GM12878 (cell line): Measurements from ENCODE around the gene GSE1. TPM values are rescaled to one million over a fixed set of nuclear protein-coding genes. Genes with fewer than 3 reads are reported as not detected.

Source experiments
- BACH1 ChIP-seq: fragments of 450-650 bp; IDR thresholded peaks from 2 replicates; pipeline ENCODE4 v1.6.1; 2017; ENCODE audit warnings: mild to moderate bottlenecking, borderline replicate concordance
- CHD4 ChIP-seq: fragments of 200-600 bp; sonication (generic); IDR thresholded peaks from 2 replicates; pipeline ENCODE4 v1.6.1; 2016; ENCODE audit warnings: mild to moderate bottlenecking
- EZH2 ChIP-seq: IDR thresholded peaks from 2 replicates; pipeline ENCODE4 v1.6.1; 2012; ENCODE audit warnings: low read depth, mild to moderate bottlenecking, control low read depth, inconsistent platforms, low read length, borderline replicate concordance; ENCODE audit not compliant: control insufficient read depth
- FOXK2 ChIP-seq: fragments of 450-650 bp; IDR thresholded peaks from 2 replicates; pipeline ENCODE4 v1.6.1; 2017; ENCODE audit warnings: mild to moderate bottlenecking, moderate library complexity
- KDM1A ChIP-seq: fragments of 200-600 bp; sonication (generic); IDR thresholded peaks from 2 replicates; pipeline ENCODE4 v1.6.1; 2016; ENCODE audit warnings: borderline replicate concordance
- NR2C1 ChIP-seq: fragments of 450-650 bp; IDR thresholded peaks from 2 replicates; pipeline ENCODE4 v1.6.1; 2017; ENCODE audit warnings: antibody characterized with exemption, mild to moderate bottlenecking, moderate library complexity
- PAX5 ChIP-seq: IDR thresholded peaks from 2 replicates; pipeline ENCODE4 v1.6.1; 2011; ENCODE audit warnings: low read depth, low read length, borderline replicate concordance
- RCOR1 ChIP-seq: conservative IDR thresholded peaks from 2 replicates; pipeline ENCODE4 v1.6.1; 2012; ENCODE audit warnings: low read depth, low read length, improper control_type of control experiment
- ZNF384 ChIP-seq: IDR thresholded peaks from 2 replicates; pipeline ENCODE4 v1.6.1; 2012; ENCODE audit warnings: low read depth, mild to moderate bottlenecking, low read length, improper control_type of control experiment, borderline replicate concordance
- ZSCAN29 ChIP-seq: fragments of 450-650 bp; IDR thresholded peaks from 2 replicates; pipeline ENCODE4 v1.6.1; 2017; ENCODE audit warnings: mild to moderate bottlenecking, moderate library complexity
- polyA plus RNA-seq, 11 experiments: library from polyadenylated mRNA; depleted of rRNA in 4 of 11; unstranded in 6 of 11; stranded (reverse) in 5 of 11; fragments of >200 nt; fragmentation: Nextera tagmentation in 4 of 11; fragmentation: Illumina TruSeq in 1 of 11; extraction: Ambion mirVana in 4 of 11; extraction: Trizol in 1 of 11; gene quantifications; 1 replicate in 1 of 11; 2 replicates in 10 of 11; pipeline versions ENCODE4 v1.2.1 to v1.2.3, GENCODE V29; 2011 to 2016; ENCODE audit warnings: inconsistent platforms in 2 of 11, missing spikeins in 2 of 11, low read depth in 1 of 11
- total RNA-seq, 4 experiments: library from RNA; depleted of rRNA in 3 of 4; stranded (reverse); fragments of >200 nt in 3 of 4; fragmentation: Illumina TruSeq in 1 of 4; extraction: Trizol in 1 of 4; gene quantifications; 2 replicates each; pipeline versions ENCODE4 v1.2.1 to v1.2.3, GENCODE V29; 2013 to 2021
- TF ChIP-seq, protein P1 (sequence below), 3 experiments: IDR thresholded peaks in 2 of 3; conservative IDR thresholded peaks in 1 of 3; 2 replicates each; pipeline ENCODE4 v1.5.1; 2011; ENCODE audit warnings: low read depth in 3 of 3, low read length in 3 of 3, mild to moderate bottlenecking in 3 of 3, control low read depth in 2 of 3, moderate library complexity in 2 of 3, inconsistent platforms in 1 of 3, mixed read lengths in 1 of 3; ENCODE audit not compliant: control insufficient read depth in 2 of 3, insufficient read depth in 1 of 3; ENCODE audit errors: extremely low read depth in 1 of 3
- TF ChIP-seq, protein P2 (sequence below): fragments of 450-650 bp; IDR thresholded peaks from 2 replicates; pipeline ENCODE4 v1.6.1; 2016; ENCODE audit warnings: mild to moderate bottlenecking
- TF ChIP-seq, protein P3 (sequence below): fragments of 450-650 bp; conservative IDR thresholded peaks from 2 replicates; pipeline ENCODE4 v1.6.1; 2017; ENCODE audit warnings: mild to moderate bottlenecking, moderate library complexity
- TF ChIP-seq, protein P4 (sequence below): fragments of 450-650 bp; IDR thresholded peaks from 2 replicates; pipeline ENCODE4 v1.6.1; 2018; ENCODE audit warnings: mild to moderate bottlenecking, low read depth, moderate library complexity; ENCODE audit not compliant: partially characterized antibody

GSE1 gene
- total and polyA plus RNA-seq, 10 of the 15 experiments (the other 5 are each of a cell fraction or from before 2014, with no cell fraction given) = 4.6 to 58.7 (median 18.2) TPM

DNA sequence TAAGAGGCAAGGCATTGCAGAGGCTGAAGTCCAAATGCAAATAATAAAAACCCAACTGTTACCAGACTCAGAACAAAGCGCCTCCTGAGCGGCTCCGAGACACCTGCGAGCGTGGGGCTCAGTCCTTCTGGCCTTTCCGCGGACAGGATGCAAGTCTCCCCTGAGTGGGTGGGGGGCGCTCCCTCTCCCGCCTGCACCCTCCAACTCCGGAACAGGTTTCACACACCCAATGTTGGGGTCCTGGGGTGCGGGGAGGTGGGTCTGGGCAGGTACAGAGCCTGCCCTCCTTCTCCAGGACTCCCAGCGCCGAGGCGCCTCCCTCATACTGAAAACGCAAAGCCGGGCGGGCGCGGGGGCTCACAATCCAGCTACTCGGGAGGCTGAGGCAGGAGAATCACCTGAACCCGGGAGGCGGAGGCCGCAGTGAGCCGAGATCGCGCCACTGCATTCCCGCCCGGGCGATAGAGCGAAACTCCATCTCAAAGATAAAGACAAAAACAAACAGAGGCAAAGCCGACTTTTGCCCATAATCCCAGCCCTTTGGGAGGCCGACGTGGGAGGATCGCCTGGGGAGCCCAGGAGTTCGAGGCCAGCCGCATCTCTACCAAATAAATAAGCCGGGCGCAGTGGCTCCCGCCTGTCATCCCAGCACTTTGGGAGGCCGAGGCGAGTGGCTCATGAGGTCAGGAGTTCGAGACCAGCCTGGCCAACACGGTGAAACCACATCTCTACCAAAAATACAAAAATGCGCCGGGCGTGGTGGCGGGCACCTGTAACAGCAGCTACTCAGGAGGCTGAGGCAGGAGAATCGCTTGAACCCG, 74.7 kb downstream of the GSE1 start (continued):
- TF ChIP-seq, protein P1, sequence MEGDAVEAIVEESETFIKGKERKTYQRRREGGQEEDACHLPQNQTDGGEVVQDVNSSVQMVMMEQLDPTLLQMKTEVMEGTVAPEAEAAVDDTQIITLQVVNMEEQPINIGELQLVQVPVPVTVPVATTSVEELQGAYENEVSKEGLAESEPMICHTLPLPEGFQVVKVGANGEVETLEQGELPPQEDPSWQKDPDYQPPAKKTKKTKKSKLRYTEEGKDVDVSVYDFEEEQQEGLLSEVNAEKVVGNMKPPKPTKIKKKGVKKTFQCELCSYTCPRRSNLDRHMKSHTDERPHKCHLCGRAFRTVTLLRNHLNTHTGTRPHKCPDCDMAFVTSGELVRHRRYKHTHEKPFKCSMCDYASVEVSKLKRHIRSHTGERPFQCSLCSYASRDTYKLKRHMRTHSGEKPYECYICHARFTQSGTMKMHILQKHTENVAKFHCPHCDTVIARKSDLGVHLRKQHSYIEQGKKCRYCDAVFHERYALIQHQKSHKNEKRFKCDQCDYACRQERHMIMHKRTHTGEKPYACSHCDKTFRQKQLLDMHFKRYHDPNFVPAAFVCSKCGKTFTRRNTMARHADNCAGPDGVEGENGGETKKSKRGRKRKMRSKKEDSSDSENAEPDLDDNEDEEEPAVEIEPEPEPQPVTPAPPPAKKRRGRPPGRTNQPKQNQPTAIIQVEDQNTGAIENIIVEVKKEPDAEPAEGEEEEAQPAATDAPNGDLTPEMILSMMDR (IDR thresholded peaks at IDR 0.05 in 2 of 3, conservative IDR thresholded peaks at IDR 0.05 in 1 of 3; ENCODE audit: control insufficient read depth in 2 of 3, extremely low read depth in 1 of 3, insufficient read depth in 1 of 3, low read depth in 3 of 3, low read length in 3 of 3) = peak in 1 of 3 experiments; percentile 6; a peak in 1 of 6 replicates
- no peak for TF ChIP-seq EZH2
- TF ChIP-seq, protein P2, sequence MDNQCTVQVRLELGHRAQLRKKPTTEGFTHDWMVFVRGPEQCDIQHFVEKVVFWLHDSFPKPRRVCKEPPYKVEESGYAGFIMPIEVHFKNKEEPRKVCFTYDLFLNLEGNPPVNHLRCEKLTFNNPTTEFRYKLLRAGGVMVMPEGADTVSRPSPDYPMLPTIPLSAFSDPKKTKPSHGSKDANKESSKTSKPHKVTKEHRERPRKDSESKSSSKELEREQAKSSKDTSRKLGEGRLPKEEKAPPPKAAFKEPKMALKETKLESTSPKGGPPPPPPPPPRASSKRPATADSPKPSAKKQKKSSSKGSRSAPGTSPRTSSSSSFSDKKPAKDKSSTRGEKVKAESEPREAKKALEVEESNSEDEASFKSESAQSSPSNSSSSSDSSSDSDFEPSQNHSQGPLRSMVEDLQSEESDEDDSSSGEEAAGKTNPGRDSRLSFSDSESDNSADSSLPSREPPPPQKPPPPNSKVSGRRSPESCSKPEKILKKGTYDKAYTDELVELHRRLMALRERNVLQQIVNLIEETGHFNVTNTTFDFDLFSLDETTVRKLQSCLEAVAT = peak; percentile 86
- TF ChIP-seq, protein P3, sequence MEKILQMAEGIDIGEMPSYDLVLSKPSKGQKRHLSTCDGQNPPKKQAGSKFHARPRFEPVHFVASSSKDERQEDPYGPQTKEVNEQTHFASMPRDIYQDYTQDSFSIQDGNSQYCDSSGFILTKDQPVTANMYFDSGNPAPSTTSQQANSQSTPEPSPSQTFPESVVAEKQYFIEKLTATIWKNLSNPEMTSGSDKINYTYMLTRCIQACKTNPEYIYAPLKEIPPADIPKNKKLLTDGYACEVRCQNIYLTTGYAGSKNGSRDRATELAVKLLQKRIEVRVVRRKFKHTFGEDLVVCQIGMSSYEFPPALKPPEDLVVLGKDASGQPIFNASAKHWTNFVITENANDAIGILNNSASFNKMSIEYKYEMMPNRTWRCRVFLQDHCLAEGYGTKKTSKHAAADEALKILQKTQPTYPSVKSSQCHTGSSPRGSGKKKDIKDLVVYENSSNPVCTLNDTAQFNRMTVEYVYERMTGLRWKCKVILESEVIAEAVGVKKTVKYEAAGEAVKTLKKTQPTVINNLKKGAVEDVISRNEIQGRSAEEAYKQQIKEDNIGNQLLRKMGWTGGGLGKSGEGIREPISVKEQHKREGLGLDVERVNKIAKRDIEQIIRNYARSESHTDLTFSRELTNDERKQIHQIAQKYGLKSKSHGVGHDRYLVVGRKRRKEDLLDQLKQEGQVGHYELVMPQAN = no peak
- no peak for TF ChIP-seq FOXK2
- TF ChIP-seq KDM1A = no peak
- 0 out of 2 replicates have a peak, but pooled peaks have one; percentile 70 for TF ChIP-seq CHD4
- TF ChIP-seq, protein P4, sequence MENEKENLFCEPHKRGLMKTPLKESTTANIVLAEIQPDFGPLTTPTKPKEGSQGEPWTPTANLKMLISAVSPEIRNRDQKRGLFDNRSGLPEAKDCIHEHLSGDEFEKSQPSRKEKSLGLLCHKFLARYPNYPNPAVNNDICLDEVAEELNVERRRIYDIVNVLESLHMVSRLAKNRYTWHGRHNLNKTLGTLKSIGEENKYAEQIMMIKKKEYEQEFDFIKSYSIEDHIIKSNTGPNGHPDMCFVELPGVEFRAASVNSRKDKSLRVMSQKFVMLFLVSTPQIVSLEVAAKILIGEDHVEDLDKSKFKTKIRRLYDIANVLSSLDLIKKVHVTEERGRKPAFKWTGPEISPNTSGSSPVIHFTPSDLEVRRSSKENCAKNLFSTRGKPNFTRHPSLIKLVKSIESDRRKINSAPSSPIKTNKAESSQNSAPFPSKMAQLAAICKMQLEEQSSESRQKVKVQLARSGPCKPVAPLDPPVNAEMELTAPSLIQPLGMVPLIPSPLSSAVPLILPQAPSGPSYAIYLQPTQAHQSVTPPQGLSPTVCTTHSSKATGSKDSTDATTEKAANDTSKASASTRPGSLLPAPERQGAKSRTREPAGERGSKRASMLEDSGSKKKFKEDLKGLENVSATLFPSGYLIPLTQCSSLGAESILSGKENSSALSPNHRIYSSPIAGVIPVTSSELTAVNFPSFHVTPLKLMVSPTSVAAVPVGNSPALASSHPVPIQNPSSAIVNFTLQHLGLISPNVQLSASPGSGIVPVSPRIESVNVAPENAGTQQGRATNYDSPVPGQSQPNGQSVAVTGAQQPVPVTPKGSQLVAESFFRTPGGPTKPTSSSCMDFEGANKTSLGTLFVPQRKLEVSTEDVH = no peak
- TF ChIP-seq ZSCAN29 = no peak
- no peak for TF ChIP-seq NR2C1
- TF ChIP-seq PAX5 = no peak
- TF ChIP-seq BACH1 = no peak
- TF ChIP-seq ZNF384 = no peak
- TF ChIP-seq RCOR1 = no peak
